Measurements from ENCODE around the gene TTC12. TPM values are rescaled to one million over a fixed set of nuclear protein-coding genes. Genes with fewer than 3 reads are reported as not detected.

Gene TTC12
- total and polyA plus RNA-seq, 2 donors (not counting 1 experiment from before 2014, with no cell fraction given): 9.0 to 47.3 TPM

DNA sequence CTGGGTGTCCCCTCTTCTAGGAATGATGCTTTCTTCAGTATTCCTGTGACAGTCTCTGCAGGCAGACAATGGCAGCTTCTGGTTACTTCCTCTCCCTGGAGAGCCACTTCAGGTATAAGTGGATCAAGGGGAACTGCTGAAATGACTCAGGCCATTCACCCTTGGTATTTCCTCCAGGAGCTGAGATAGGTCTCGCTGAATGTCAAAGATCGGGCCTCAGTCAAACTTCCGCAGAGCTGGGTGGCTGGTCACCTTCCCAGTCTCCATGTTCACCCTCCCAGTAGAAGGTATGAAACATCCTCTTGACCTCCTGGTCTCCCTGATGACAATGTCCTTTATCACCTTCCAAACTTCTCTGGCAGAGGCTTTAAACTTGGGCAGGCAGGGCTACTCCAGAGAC is 71.4 kb downstream of the TTC12 start:
- DNase-seq (no peak), ATAC-seq (ENCODE audit: low read depth) (no peak)
- TF ChIP-seq, protein P1, sequence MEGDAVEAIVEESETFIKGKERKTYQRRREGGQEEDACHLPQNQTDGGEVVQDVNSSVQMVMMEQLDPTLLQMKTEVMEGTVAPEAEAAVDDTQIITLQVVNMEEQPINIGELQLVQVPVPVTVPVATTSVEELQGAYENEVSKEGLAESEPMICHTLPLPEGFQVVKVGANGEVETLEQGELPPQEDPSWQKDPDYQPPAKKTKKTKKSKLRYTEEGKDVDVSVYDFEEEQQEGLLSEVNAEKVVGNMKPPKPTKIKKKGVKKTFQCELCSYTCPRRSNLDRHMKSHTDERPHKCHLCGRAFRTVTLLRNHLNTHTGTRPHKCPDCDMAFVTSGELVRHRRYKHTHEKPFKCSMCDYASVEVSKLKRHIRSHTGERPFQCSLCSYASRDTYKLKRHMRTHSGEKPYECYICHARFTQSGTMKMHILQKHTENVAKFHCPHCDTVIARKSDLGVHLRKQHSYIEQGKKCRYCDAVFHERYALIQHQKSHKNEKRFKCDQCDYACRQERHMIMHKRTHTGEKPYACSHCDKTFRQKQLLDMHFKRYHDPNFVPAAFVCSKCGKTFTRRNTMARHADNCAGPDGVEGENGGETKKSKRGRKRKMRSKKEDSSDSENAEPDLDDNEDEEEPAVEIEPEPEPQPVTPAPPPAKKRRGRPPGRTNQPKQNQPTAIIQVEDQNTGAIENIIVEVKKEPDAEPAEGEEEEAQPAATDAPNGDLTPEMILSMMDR (IDR thresholded peaks at IDR 0.05): no peak
- no peak for TF ChIP-seq EZH2 (IDR thresholded peaks at IDR 0.05; ENCODE audit: borderline replicate concordance, insufficient read depth, low read depth, low read length, poor library complexity, severe bottlenecking)
- peaks cover 0 to 11% (median 0%) of the 10 kb centered on the region in 3 donors for H3K9me3 ChIP-seq (ENCODE audit: control extremely low read depth in 1 of 3, control insufficient read depth in 2 of 3, insufficient read depth in 1 of 3, low read length in 2 of 3)
- intact Hi-C loops (cut with micrococcal nuclease): no loop called here
- WGBS (ENCODE audit: insufficient coverage): 100% methylated on average over 3 of the region's 3 CpGs
- H3K4me3 ChIP-seq (ENCODE audit: control extremely low read depth in 1 of 5, extremely low read depth in 1 of 5, insufficient read depth in 1 of 5, low read depth in 2 of 5, low read length in 4 of 5): no peak overlapping the region
- H4K20me1 ChIP-seq (ENCODE audit: control insufficient read depth, insufficient read depth, low read length, poor library complexity, severe bottlenecking): no peaks in the 10 kb centered on the region
- peaks cover 0 to 9% of the 10 kb centered on the region in 2 donors for H3K4me1 ChIP-seq (ENCODE audit: control insufficient read depth in 2 of 2, insufficient read depth in 2 of 2, low read length in 2 of 2)
- no peak overlapping the region for H3K4me2 ChIP-seq (replicated peaks; ENCODE audit: low read depth, low read length, poor library complexity, severe bottlenecking)
- H3K27me3 ChIP-seq (replicated peaks in 1 of 4; ENCODE audit: control extremely low read depth in 1 of 4, control insufficient read depth in 3 of 4, insufficient read depth in 4 of 4, low read length in 3 of 4): peaks cover 0 to 28% (median 16%) of the 10 kb centered on the region in 4 experiments
- no peaks in the 10 kb centered on the region for H3K36me3 ChIP-seq (replicated peaks in 1 of 2; ENCODE audit: control extremely low read depth in 1 of 2, control insufficient read depth in 1 of 2, extremely low read depth in 1 of 2, insufficient read depth in 2 of 2, low read length in 1 of 2)
- no peak overlapping the region for H3K4me3 Mint-ChIP-seq
- H2AFZ ChIP-seq (ENCODE audit: insufficient read depth, low read depth, low read length, poor library complexity, severe bottlenecking): no peak overlapping the region
- no peak overlapping the region for H3K27ac Mint-ChIP-seq
- ChIA-PET CTCF (no interaction called here), POLR2A (no interaction called here)
- H3K9me3 Mint-ChIP-seq (ENCODE audit: insufficient read depth): no peaks in the 10 kb centered on the region
- H3K4me1 Mint-ChIP-seq: no peaks in the 10 kb centered on the region
- H3K9ac ChIP-seq (ENCODE audit: low read length): no peak overlapping the region
- H3K27ac ChIP-seq (ENCODE audit: low read length in 2 of 2): no peak overlapping the region
- H3K79me2 ChIP-seq (ENCODE audit: control insufficient read depth, insufficient read depth, low read length): no peaks in the 10 kb centered on the region
- H3K27me3 Mint-ChIP-seq: peaks cover 4% of the 10 kb centered on the region

DNA sequence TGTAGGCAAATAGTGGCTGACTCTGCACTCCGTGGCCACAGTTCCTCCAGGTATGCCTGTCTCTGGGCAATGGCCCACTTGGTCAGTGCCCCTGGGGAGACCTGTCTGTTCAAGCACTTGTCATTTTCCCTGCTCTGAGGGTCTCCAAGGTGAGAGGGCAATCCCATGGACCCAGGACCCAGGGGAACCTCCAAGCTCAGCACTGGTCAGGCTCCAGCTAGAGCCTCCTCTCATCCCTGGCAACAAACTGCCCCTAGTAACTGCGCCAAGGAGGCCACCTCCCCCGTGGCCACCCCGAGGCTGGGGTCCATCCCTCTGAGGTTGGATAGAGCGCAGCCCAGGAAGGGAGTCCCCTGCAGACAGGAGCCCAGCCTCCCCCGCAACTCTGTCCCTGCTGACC is 72.5 kb downstream of the TTC12 start:
- intact Hi-C loops (cut with micrococcal nuclease): no loop called here
- Histone ChIP-seq H3K9ac (ENCODE audit: low read length) (no peak overlapping the region), H3K27ac (ENCODE audit: low read length in 2 of 2) (no peak overlapping the region), H3K4me3 (ENCODE audit: control extremely low read depth in 1 of 5, extremely low read depth in 1 of 5, insufficient read depth in 1 of 5, low read depth in 2 of 5, low read length in 4 of 5) (no peak overlapping the region), H3K36me3 (replicated peaks in 1 of 2; ENCODE audit: control extremely low read depth in 1 of 2, control insufficient read depth in 1 of 2, extremely low read depth in 1 of 2, insufficient read depth in 2 of 2, low read length in 1 of 2) (no peaks in the 10 kb centered on the region), H3K4me1 (ENCODE audit: control insufficient read depth in 2 of 2, insufficient read depth in 2 of 2, low read length in 2 of 2) (peaks cover 0 to 9% of the 10 kb centered on the region in 2 donors), H3K9me3 (ENCODE audit: control extremely low read depth in 1 of 3, control insufficient read depth in 2 of 3, insufficient read depth in 1 of 3, low read length in 2 of 3) (peaks cover 0 to 11% (median 0%) of the 10 kb centered on the region in 3 donors), H3K27me3 (replicated peaks in 1 of 4; ENCODE audit: control extremely low read depth in 1 of 4, control insufficient read depth in 3 of 4, insufficient read depth in 4 of 4, low read length in 3 of 4) (peaks cover 0 to 28% (median 19%) of the 10 kb centered on the region in 4 experiments), H2AFZ (ENCODE audit: insufficient read depth, low read depth, low read length, poor library complexity, severe bottlenecking) (no peak overlapping the region), H4K20me1 (ENCODE audit: control insufficient read depth, insufficient read depth, low read length, poor library complexity, severe bottlenecking) (no peaks in the 10 kb centered on the region), H3K4me2 (replicated peaks; ENCODE audit: low read depth, low read length, poor library complexity, severe bottlenecking) (no peak overlapping the region), H3K79me2 (ENCODE audit: control insufficient read depth, insufficient read depth, low read length) (no peaks in the 10 kb centered on the region)
- DNase-seq (no peak), ATAC-seq (ENCODE audit: low read depth) (no peak)
- WGBS (ENCODE audit: insufficient coverage): 74% methylated on average over 6 of the region's 6 CpGs
- Mint-ChIP-seq H3K27ac (no peak overlapping the region), H3K4me3 (no peak overlapping the region), H3K4me1 (no peaks in the 10 kb centered on the region), H3K9me3 (ENCODE audit: insufficient read depth) (no peaks in the 10 kb centered on the region), H3K27me3 (peaks cover 4% of the 10 kb centered on the region)
- TF ChIP-seq EZH2 (IDR thresholded peaks at IDR 0.05; ENCODE audit: borderline replicate concordance, insufficient read depth, low read depth, low read length, poor library complexity, severe bottlenecking): no peak
- TF ChIP-seq, protein P1 (IDR thresholded peaks at IDR 0.05): no peak
- CTCF ChIA-PET: no interaction called here
- POLR2A ChIA-PET: no interaction called here

Measured in B cell (primary cell).